Mesendoderm (in vitro differentiated cells): ENCODE results near the gene SST.

Source experiments
- DNase-seq: peaks from one replicate; pipeline ENCODE4 v3.0.0; 2013
- H2AK5ac ChIP-seq: 2 replicates; pipeline ENCODE4 v1.6.1; 2013; ENCODE audit warnings: low read length, inconsistent platforms
- H2BK120ac ChIP-seq: 2 replicates; pipeline ENCODE4 v1.6.1; 2013; ENCODE audit warnings: low read depth, mild to moderate bottlenecking, low read length, moderate library complexity, mixed read lengths
- H2BK15ac ChIP-seq: replicated peaks from 2 replicates; pipeline ENCODE4 v1.6.1; 2013; ENCODE audit warnings: low read depth, mild to moderate bottlenecking, moderate library complexity
- H2BK5ac ChIP-seq: 2 replicates; pipeline ENCODE4 v1.6.1; 2013; ENCODE audit warnings: low read length, inconsistent platforms
- H3K18ac ChIP-seq: 2 replicates; pipeline ENCODE4 v1.6.1; 2013; ENCODE audit warnings: mild to moderate bottlenecking, low read length, mixed read lengths
- H3K23ac ChIP-seq: one replicate; pipeline ENCODE4 v1.6.1; 2013; ENCODE audit warnings: low read length
- H3K27ac ChIP-seq: 2 replicates; pipeline ENCODE4 v1.5.1; 2013; ENCODE audit warnings: low read depth, mild to moderate bottlenecking, inconsistent platforms, low read length, moderate library complexity
- H3K27me3 ChIP-seq: 2 replicates; pipeline ENCODE4 v1.6.1; 2013; ENCODE audit warnings: low read length, control low read depth, mild to moderate bottlenecking, inconsistent platforms; ENCODE audit not compliant: insufficient read depth, poor library complexity
- H3K36me3 ChIP-seq: 2 replicates; pipeline ENCODE4 v1.6.1; 2013; ENCODE audit warnings: low read length, inconsistent platforms; ENCODE audit not compliant: control insufficient read depth, insufficient read depth
- H3K4ac ChIP-seq: one replicate; pipeline ENCODE4 v1.6.1; 2013; ENCODE audit warnings: low read depth, mild to moderate bottlenecking, low read length, moderate library complexity
- H3K4me1 ChIP-seq: 2 replicates; pipeline ENCODE4 v1.6.1; 2013; ENCODE audit warnings: low read depth, low read length, inconsistent platforms; ENCODE audit not compliant: control insufficient read depth
- H3K4me2 ChIP-seq: 2 replicates; pipeline ENCODE4 v1.6.1; 2013; ENCODE audit warnings: low read length
- H3K4me3 ChIP-seq: 2 replicates; pipeline ENCODE4 v1.5.1; 2013; ENCODE audit warnings: mild to moderate bottlenecking, low read length
- H3K56ac ChIP-seq: one replicate; pipeline ENCODE4 v1.6.1; 2013; ENCODE audit warnings: low read length
- H3K79me1 ChIP-seq: 2 replicates; pipeline ENCODE4 v1.6.1; 2013; ENCODE audit warnings: low read length, inconsistent platforms
- H3K79me2 ChIP-seq: 2 replicates; pipeline ENCODE4 v1.6.1; 2013; ENCODE audit warnings: mild to moderate bottlenecking, low read length; ENCODE audit not compliant: control insufficient read depth, insufficient read depth
- H3K9ac ChIP-seq: 2 replicates; pipeline ENCODE4 v1.6.1; 2013; ENCODE audit warnings: low read length, inconsistent platforms
- H4K5ac ChIP-seq: one replicate; pipeline ENCODE4 v1.6.1; 2013; ENCODE audit warnings: low read length
- H4K8ac ChIP-seq: one replicate; pipeline ENCODE4 v1.6.1; 2013; ENCODE audit warnings: low read depth, mild to moderate bottlenecking, control low read depth, low read length, moderate library complexity
- WGBS: extraction: QIAGEN DNeasy Blood & Tissue Kit; methylation state at CpG from one replicate; pipeline ENCODE4 v1.1.7; 2013; ENCODE audit warnings: low lambda C conversion rate, missing lambda C conversion rate; ENCODE audit not compliant: insufficient coverage; ENCODE audit errors: extremely low coverage; 5-methylcytosine and 5-hydroxymethylcytosine counted together

SST gene

DNA sequence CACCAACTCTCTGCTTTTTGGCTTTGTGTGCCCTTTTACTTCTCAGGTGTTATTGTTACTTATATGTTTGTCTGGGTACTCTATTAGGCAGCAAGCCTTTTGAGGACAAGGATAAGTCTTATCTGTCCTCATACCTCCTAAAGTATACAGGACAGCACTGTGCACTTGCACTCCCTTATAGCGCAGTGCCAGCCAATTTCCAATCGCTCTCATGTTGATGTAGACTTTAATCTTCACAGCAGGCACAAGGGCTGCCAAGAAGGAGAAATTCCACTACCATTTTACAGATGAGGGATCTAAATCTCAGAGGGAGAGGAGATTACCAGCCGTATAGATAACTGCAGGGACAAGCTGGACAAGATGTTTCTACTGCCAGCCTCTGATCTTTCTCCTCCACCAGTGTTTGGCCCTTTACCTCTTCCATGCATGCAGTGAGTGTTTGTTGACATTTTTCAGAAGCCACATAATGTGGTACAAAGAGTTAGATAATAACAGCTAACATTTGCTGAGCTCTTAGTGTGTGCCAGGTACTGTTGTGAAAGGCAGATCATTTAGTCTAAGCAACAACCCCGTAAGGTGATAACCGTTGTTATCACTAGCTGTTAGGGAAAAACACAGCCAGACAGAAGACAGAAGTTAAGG, 30.1 kb downstream of the SST start:
- no peak overlapping the region for H3K4me2 ChIP-seq
- H3K27ac ChIP-seq: no peak overlapping the region
- no peak overlapping the region for H3K56ac ChIP-seq
- H3K36me3 ChIP-seq: no peaks in the 10 kb centered on the region
- no peaks in the 10 kb centered on the region for H3K27me3 ChIP-seq
- no peak overlapping the region for H3K9ac ChIP-seq
- H2BK5ac ChIP-seq: no peak overlapping the region
- H3K4me1 ChIP-seq: no peaks in the 10 kb centered on the region
- H4K8ac ChIP-seq: no peak overlapping the region
- H3K4ac ChIP-seq: no peak overlapping the region
- no CpG with 5 or more reads among the region's 5 CpGs for WGBS
- peak; percentile 42 for DNase-seq
- no peak overlapping the region for H2BK120ac ChIP-seq
- no peak overlapping the region for H3K4me3 ChIP-seq
- no peaks in the 10 kb centered on the region for H3K79me1 ChIP-seq
- no peak overlapping the region for H3K18ac ChIP-seq
- H4K5ac ChIP-seq: no peak overlapping the region
- no peaks in the 10 kb centered on the region for H3K79me2 ChIP-seq
- H3K23ac ChIP-seq: no peak overlapping the region
- no peak overlapping the region for H2BK15ac ChIP-seq
- no peak overlapping the region for H2AK5ac ChIP-seq

DNA sequence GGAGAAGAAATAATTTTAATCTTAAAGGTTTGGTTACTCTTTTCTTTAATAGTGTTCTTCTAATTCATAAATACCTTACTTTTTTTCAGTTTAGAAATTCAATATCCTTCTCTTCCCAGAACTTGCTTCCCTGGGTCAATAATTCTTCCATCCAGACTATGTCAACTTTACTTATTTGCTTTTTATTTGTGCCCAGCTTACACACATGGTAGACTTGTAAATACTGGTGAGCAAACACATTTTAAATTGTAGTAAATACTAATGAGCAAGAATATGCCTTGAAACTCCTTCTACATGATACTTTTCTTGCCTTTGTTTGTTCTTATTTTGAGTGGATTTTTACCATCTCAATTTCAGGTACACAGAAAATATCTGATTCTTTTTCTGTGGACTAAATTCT, 33.7 kb downstream of the SST start:
- Histone ChIP-seq H3K79me2 (no peaks in the 10 kb centered on the region), H3K27ac (no peak overlapping the region), H2BK5ac (no peak overlapping the region), H4K8ac (no peak overlapping the region), H3K36me3 (no peaks in the 10 kb centered on the region), H3K4me2 (no peak overlapping the region), H3K23ac (no peak overlapping the region), H2BK15ac (no peak overlapping the region), H4K5ac (no peak overlapping the region), H3K4ac (no peak overlapping the region), H3K9ac (no peak overlapping the region), H3K79me1 (no peaks in the 10 kb centered on the region), H2BK120ac (no peak overlapping the region), H3K27me3 (no peaks in the 10 kb centered on the region), H3K4me3 (no peak overlapping the region), H3K56ac (no peak overlapping the region), H3K4me1 (peaks cover 5% of the 10 kb centered on the region), H2AK5ac (no peak overlapping the region), H3K18ac (no peak overlapping the region)
- DNase-seq: no peak

DNA sequence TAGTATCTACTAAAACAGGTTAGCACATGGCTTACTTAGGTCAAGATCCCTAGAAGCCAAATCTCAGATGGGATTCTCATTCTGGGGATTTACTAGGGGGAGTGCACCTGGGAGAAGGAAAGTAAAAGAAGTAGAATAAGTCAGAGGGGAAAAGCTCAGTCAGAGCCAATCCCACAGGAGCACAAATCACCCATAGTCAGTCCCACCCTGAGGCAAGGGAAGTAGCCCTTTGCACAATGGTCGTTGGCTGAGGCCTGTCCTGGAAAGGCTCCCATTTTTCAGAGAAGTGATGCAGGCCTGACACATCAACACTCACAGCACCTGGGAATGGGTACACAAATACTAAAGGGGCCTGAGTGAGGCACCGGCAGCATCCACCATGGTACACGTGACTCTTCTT, 39.8 kb downstream of the SST start:
- WGBS: no CpG with 5 or more reads among the region's 3 CpGs
- no peak overlapping the region for H3K9ac ChIP-seq
- no peaks in the 10 kb centered on the region for H3K36me3 ChIP-seq
- no peak overlapping the region for H3K23ac ChIP-seq
- H3K27me3 ChIP-seq: no peaks in the 10 kb centered on the region
- no peaks in the 10 kb centered on the region for H3K79me2 ChIP-seq
- H3K27ac ChIP-seq: no peak overlapping the region
- no peak overlapping the region for H3K18ac ChIP-seq
- no peak overlapping the region for H3K4me3 ChIP-seq
- no peak overlapping the region for H4K8ac ChIP-seq
- no peak overlapping the region for H2BK15ac ChIP-seq
- H3K79me1 ChIP-seq: no peaks in the 10 kb centered on the region
- no peak overlapping the region for H4K5ac ChIP-seq
- no peak overlapping the region for H3K4me2 ChIP-seq
- peaks cover 16% of the 10 kb centered on the region for H3K4me1 ChIP-seq
- H2AK5ac ChIP-seq: no peak overlapping the region
- H2BK5ac ChIP-seq: no peak overlapping the region
- DNase-seq: no peak
- H3K4ac ChIP-seq: no peak overlapping the region
- H2BK120ac ChIP-seq: no peak overlapping the region
- no peak overlapping the region for H3K56ac ChIP-seq

DNA sequence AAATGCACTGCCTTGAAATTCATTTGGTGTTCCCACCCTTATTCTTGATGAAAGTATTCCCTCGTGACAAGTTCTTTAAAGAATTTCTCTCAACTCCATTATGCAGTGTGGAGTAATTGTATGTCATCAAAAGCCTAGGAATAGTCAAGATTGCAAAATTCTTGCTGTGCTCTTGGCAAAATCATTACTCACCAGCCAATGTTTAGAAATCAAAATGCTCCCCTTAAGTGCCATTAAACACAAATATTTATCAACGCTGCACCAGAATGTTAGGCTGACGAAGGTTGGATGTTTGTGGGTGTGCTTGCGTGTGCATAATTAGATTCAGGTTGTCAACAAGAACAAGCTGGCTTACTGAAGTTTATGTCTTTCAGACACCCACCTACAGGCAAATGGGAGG, 40.5 kb downstream of the SST start:
- Histone ChIP-seq H2AK5ac (no peak overlapping the region), H2BK5ac (no peak overlapping the region), H3K79me1 (no peaks in the 10 kb centered on the region), H3K27me3 (no peaks in the 10 kb centered on the region), H3K4me2 (no peak overlapping the region), H2BK15ac (no peak overlapping the region), H3K27ac (no peak overlapping the region), H2BK120ac (no peak overlapping the region), H3K18ac (no peak overlapping the region), H3K4me3 (no peak overlapping the region), H4K8ac (no peak overlapping the region), H3K36me3 (no peaks in the 10 kb centered on the region), H4K5ac (no peak overlapping the region), H3K56ac (no peak overlapping the region), H3K4ac (no peak overlapping the region), H3K9ac (no peak overlapping the region), H3K23ac (no peak overlapping the region), H3K4me1 (peaks cover 17% of the 10 kb centered on the region), H3K79me2 (no peaks in the 10 kb centered on the region)
- WGBS: no CpG with 5 or more reads among the region's 4 CpGs
- no peak for DNase-seq

DNA sequence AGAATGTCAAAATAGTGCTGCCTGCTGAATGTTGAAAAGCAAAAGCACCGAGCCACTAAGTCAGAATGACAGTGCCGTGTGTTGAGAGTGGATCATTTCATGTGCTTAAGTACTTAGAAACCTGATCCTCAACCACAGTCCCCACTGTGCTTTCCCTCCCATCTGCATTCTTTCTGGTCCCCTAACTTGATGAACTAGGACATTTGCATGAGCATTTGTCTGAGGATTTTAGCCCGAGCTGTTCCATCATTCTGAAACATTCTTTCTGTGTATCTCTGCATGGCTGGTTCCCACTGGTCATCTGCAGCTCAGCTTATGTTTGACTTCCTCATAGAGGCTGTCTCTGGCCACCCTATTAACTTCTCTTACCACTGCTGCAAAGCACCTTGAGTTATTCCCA, 42.0 kb downstream of the SST start:
- Histone ChIP-seq H2BK5ac (no peak overlapping the region), H4K5ac (no peak overlapping the region), H3K36me3 (no peaks in the 10 kb centered on the region), H3K4ac (no peak overlapping the region), H3K4me3 (no peak overlapping the region), H3K9ac (no peak overlapping the region), H4K8ac (no peak overlapping the region), H3K27me3 (no peaks in the 10 kb centered on the region), H2BK15ac (no peak overlapping the region), H3K23ac (no peak overlapping the region), H3K27ac (no peak overlapping the region), H3K56ac (no peak overlapping the region), H2BK120ac (no peak overlapping the region), H3K79me1 (no peaks in the 10 kb centered on the region), H2AK5ac (no peak overlapping the region), H3K4me2 (no peak overlapping the region), H3K18ac (no peak overlapping the region), H3K4me1 (peaks cover 17% of the 10 kb centered on the region), H3K79me2 (no peaks in the 10 kb centered on the region)
- DNase-seq: peak; percentile 86
- WGBS: no CpG with 5 or more reads among the region's 3 CpGs

DNA sequence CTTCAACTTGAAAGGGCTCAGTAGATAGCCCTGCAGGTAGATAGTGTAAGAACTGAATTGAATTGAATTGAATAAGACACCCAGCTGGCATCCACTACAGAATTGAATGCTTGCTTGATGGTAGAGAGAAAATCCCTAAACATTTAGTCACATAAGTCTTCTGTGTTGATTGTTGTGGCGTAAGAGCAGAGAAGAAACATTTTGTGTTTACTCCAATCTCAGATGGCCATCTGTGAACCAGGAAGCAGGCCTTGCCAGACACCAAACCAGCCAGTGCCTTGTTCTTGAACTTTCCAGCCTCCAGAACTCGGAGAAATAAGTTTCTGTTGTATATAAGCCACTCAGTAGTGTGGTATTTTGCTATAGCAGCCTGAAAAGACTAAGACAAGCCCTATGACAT, 43.6 kb downstream of the SST start:
- Histone ChIP-seq H3K18ac (no peak overlapping the region), H3K9ac (no peak overlapping the region), H3K4me1 (peaks cover 12% of the 10 kb centered on the region), H3K79me2 (no peaks in the 10 kb centered on the region), H3K4ac (no peak overlapping the region), H2BK120ac (no peak overlapping the region), H2BK15ac (no peak overlapping the region), H3K36me3 (no peaks in the 10 kb centered on the region), H2BK5ac (no peak overlapping the region), H3K27me3 (no peaks in the 10 kb centered on the region), H4K5ac (no peak overlapping the region), H3K27ac (no peak overlapping the region), H3K23ac (no peak overlapping the region), H4K8ac (no peak overlapping the region), H3K79me1 (no peaks in the 10 kb centered on the region), H3K4me3 (no peak overlapping the region), H2AK5ac (no peak overlapping the region), H3K56ac (no peak overlapping the region), H3K4me2 (no peak overlapping the region)
- WGBS: no CpG with 5 or more reads among the region's 2 CpGs
- DNase-seq: peak; percentile 57
